HG03521 (cell line): ENCODE results near the gene AAK1.
"Not testable (repeated sequence)": the region's sequence is repeated elsewhere in the genome, so short reads cannot be mapped to it uniquely, and the experiment has no call there.

Experiments used
- ATAC-seq: cut with Tn5 transposase; IDR thresholded peaks from one replicate; pipeline ENCODE4 v1.9.1; 2021; ENCODE audit warnings: mild to moderate bottlenecking, moderate library complexity; ENCODE audit not compliant: unreplicated experiment

The AAK1 gene

DNA sequence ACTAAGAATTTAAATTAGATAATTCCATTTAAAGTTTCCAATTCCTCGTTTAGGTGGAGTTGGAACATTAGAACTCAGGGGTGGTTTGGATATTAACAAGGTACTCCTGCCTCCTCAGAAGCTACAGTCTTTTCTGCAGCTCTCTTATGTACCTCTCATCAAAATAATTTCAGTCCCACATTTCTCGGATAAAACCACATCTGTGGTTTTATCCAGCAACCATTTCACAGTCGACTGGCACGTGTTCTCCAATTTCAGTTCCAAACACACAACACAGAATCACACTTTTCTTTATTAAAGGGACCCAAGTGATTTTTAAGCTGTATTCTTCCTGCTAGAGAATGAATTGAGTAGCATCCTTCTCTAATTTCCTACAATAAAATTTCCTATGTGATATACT, 183.6 kb downstream of the AAK1 start:
- ATAC-seq: no peak

DNA sequence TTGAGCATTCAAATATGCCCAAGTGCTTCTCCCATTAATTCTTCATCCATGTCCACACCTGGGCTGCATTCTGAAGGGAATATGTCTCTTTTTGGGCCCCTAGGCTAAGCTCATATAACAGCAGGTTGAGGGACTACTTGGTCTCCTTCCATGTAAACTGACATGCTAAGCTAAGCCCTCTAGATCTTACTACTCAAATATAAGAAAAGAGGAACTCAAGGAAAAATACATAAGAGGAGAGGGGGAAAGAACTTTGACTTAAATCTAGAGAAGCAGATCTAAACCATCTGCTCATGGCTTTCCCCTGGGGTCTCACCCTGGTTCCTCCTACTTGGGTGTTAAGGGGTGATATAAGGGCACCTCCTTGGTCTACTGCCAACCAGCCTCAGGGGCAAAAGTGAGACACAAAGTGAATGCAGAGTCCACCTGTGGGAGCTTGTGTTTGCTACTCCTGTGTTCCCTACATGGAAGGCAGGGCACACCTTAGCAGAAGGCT, 186.5 kb downstream of the AAK1 start:
- no peak for ATAC-seq

DNA sequence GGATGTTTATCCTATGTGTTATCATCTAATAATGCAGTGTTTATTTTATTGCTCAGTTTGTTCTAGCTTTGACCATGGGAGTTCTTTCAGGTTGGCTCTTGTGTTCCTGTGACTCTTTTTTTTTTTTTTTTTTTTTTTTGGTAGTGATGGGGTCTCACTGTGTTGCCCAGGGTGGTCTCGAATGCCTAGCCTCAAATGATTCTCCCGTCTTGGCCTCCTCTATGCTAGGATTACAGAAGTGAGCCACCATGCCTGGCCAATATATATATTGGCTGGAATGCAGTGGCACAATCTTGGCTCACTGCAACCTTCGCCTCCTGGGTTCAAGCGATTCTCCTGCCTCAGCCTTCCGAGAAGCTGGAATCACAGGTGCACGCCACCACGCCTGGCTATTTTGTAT, 187.4 kb downstream of the AAK1 start:
- ATAC-seq: no peak

DNA sequence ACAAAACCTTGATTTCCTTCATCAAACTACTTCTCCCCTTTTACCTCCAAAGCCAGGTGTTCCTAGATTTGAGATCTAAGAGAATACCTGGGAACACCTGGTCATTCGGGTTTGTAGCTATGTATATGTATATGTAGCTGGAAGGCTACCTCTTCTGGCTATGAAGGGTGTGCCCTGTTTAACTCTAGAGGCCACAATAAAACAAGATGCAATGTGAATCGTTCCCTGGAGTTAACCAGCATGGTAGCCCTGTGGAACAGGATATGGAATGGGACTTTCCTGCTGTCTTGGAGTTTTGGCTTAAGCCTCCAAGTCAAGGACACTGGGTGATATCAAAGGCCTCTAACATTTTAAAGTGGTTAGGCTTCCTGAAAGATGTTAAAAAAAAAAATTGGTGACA, 188.6 kb downstream of the AAK1 start:
- ATAC-seq: no peak

DNA sequence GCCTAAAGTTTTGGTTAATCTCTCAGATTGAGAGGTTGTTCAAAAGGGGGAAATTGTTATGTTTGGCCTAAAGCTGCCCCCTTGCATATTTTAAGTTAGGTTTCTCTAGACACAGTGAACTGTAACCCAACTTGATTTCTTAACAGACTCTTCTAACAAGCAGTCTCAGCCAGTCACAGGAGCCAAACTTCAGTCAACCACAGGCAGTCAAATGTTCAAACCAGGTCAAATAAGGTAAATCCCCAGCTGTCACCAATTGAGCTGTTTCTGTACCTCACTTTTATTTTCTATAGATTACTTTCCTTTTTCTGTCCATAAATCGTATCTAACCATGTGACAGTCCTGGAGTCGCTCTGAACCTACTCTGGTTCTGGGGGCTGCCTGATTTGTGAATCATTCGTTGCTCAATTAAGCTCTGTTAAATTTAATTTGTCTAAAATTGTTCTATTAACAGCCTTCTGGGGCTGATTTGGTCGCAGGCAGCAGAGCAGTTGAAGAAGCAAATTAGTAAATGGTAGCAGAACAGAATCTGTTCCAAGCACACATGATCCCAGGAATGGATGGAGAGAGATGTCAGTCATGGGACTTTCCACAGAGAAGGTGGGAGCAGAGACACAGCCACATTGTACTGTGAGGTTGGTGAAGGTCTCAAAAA, 189.9 kb downstream of the AAK1 start:
- ATAC-seq: peak; percentile 83

DNA sequence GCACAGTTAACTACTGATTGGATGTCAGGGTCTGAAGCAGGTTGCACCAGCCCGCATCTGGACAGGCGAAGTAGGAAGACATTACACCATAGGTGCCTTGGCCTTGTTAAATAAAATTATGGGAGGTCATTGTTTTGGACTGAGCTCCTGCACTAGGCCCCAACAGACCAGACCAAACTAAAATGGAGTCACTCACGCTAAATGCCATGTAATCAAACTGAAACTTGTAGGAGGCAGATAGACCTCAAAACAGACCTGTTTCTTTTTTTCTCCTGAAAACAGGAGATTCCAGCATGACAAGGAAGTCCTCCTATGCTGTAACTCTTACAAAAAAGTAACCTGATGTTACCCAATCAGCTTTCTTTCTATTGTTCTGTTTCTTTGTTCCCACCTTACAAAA, 190.9 kb downstream of the AAK1 start:
- no peak for ATAC-seq

DNA sequence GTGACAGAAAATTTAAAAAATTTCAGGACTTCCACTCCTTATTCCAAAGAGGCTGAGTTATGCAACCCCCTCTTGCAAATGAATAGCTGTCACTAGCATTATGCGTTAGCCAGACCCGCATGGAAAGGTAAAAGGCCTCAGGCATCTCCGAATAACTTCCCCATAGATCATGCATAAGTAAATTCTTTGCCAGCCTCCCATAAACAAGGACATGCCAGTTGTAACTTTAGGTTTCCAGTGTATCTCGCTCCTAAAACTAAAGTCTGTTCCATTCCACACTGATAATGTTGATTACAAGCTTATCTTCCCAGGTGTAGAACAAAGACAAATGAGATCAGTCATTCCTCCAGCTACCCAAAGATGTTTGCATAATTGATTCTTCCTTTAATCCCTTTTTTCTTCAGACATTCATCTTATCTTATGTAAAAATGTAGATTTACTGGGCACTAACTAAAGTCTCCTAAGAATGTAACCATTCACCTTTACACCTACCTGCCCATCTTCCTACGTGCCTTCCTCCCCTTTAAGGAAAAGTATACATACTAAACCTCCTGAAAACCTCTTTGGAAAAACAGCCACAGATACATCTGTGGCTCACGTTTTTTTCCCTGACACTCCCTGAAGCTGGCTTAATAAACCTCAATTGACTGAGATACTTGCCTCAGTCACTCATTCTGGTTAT, 192.7 kb downstream of the AAK1 start:
- ATAC-seq: no peak

DNA sequence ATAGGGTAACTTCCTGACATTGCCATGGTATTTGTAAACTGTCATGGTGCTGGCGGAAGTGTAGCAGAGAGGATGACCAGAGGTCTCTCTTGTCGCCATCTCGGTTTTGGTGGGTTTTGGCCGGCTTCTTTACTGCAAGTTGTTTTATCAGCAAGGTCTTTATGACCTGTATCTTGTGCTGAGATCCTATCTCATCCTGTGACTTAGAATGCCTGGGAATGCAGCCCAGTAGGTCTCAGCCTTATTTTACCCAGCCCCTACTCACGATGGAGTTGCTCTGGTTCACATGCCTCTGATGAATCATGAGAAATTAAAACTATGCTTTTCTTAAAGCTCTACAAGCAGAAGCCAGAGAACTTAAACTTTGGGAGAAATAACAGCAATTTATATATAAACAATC, 193.6 kb downstream of the AAK1 start:
- no peak for ATAC-seq

DNA sequence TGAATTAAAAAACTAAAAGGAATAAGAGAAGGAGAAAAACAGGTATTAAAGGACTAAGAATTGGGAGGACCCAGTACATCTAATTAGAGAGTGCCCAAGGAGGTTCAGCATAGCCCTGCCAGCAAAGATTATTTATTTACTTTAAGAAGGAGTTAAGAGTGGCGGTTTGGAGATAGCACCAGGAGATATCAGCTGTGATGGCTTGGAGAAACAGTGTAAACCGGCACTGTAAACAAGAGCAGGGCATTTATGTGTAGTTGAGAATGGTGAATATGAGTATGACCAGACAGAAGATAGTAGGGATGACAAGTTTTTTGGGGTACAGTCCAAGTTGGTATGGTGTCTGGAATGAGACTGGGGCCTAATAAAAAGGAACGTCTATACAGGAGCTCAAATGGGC, 199.9 kb downstream of the AAK1 start:
- not testable (repeated sequence) for ATAC-seq

DNA sequence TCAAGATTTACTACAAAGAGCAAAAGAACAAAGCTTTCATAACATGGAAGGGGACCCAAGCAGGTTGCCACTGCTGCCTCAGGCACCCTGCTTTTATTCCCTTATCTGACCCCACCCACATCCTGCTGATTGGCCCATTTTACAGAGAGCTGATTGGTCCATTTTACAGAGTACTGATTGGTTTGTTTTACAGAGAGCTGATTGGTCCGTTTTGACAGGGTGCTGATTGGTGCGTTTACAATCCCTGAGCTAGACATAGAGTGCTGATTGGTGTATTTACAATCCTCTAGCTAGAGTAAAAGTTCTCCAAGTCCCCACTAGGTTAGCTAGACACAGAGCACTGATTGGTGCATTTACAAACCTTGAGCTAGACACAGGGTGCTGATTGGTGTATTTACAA, 204.0 kb downstream of the AAK1 start:
- not testable (repeated sequence) for ATAC-seq

DNA sequence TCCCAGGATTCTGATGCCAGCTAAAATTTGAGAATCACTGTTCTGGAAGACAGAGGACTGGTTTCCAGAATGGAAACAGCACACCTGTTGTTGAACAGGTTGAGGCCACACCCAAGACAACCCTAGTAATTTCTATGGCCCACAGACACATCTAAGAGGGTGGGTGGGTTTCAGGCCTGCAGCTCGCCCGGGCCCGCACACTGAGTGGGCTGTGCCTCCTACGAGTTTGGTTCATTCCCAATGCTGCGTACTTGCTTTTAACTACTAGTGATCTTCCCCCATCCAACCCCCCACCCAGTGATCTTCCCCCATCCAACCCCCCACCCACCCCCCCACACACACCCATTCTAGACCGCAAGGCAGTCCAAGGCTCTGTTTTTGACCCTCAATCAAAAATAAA, 205.0 kb downstream of the AAK1 start:
- no peak for ATAC-seq

DNA sequence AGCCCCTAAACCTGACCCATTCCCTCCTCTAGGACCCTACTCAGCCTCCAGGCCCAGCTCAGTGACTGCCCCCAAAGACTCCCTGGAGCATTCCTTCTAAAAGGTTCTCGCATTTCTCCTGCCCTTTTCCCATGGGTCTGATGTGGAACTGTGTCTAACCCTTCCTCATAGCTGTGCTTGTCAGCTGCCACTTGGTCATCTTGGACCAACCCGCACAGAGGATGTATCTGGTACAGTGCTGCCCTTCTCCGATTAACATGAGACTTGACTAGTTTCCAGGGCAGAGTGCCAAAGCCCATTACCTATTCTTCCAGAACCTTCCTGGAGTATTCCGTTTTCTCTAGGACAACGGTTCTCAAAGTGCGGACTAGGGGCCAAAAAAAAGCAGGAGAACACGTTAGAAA, 205.8 kb downstream of the AAK1 start:
- ATAC-seq: no peak

DNA sequence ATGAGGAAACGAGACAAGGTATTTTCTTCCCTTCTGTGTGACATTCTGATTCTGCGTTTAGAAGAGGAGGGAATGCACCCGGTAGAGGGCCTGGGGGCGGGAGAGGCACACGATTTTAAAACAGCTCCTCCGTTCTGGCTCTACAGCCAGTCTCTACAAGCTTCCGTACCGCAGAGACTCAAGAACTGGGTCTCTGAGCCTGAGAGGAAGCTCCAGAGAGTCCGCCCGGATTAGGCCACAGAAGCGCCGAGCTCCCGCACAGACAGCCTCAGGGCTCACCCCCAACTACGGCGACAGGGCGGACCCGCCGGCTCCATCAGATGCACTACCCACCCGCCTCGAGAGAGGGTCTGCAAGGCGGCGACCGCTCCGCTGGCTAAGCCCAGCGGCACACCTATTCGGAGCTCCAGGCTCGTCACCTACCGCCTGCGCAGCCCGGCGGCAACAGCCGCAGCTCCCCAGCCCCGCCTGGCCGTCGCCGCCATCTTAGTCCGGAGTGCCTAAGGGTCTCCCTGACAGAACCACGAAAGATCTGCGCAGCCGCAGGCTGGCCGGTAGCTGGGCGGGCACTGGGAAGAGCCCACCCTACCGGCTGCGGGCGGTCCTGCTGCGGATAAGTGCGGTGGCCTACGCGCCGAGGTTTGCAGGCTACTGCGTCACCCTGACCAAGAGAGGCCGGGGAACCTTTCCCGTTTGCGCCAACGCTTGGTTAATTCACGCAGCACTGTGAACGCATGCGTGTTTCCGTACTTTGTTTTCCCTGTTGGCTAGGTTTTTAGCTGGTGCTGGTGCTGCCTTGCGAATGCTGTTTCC, 206.4 kb downstream of the AAK1 start, which contains the start of gene NFU1:
NFU1 (minus strand) TSS at position 498 of the 813 bp plus-strand sequence; CDS start at position 485, 13 bp downstream.
- ATAC-seq: peak; percentile 96

DNA sequence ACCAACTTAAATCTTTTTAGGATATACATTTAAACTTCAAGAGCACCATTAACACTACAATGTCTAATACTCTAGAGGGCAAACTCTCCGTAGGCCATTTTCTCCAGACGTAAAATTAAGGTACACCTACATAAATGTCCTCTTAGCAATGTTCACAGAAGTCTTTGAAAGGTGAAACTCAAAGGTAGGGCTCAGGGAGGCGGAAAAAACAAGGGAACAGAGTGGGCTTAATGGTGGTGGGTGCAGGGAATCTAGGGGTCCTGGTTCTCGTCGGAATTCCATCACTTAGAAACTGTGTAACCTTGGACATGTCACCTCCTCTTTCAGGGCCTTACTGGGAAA, 207.0 kb downstream of the AAK1 start:
- no peak for ATAC-seq

DNA sequence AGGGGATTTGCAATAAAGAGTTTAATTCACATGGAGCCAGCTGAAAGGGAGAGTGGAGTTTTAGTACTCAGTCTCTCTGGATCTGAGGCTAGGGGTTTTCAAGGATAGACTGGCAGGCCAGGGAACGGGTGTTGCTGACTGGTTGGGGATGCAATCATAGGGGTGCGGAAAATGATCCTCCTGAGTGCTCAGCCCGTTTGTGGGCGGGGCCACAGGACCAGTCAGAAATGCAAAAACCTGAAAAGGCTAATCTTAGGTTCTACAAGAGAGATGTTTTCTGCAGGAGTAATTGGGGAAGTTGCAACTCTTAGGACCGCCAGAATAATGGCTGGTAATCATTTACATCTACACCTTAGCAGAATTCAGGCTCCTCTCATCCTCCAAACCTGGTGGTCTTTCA, 208.8 kb downstream of the AAK1 start:
- no peak for ATAC-seq

DNA sequence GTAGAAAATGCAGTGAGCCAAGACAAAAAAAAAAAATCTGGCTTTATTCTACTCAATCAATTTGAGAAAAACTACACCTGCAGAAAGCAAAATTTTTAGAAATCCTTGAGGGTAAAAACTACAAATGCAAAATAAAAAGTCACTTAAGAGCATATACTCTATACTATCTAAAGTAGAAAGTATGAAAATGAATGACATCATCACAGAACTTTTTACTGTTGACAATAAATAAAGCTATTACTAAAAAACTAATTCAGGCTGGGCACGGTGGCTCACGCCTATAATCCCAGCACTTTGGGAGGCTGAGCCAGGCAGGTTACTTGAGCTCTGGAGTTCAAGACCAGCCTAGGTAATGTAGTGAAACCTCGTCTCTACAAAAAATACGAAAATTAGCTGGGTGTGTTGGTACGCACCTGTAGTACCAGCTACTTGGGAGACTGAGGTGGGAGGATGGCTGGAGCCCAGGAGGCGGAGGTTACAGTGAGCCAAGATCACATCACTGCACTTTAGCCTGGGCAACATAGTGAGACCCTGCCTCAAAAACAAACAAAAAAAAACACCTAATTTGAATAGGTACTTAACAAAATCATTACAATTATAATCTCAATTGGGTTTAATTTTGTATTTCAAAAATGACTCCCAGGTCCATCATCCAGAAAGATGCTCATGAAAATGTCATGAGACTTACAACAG, 213.9 kb downstream of the AAK1 start:
- no peak for ATAC-seq

DNA sequence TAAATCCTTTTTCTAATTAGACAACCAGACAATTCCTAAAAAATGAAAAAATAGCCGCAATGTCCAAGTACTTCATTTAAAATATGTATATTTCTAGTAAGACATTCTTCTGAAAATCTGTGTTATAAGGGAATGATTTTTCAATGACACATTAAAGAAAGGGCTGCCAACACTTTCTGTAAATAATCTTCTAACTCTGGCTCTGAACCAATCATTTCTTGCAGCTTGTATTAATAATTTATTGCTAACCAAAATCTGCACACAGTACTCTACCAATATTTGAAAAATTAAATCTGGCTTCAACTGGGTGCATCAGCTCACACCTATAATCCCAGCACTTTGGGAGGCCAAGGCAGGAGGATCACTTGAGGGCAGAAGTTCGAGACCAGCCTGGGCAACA, 214.6 kb downstream of the AAK1 start:
- ATAC-seq: no peak

DNA sequence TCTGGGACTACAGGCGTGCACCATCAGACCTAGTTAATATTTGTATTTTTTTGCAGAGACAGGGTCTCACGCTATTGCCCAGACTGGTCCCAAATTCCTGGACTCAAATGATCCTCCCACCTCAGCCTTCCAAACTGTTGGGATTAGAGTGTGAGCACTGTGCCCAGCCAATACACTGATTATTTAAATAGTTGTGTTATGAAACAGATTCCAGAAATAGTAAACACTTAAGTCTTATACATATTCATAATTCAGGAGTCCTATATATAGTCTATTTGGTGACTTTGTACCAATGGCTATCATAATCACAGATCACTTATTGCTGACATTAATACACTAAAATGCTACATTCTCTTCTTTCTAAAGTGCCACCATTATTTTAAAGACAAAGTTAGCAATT, 219.1 kb downstream of the AAK1 start:
- ATAC-seq: no peak

DNA sequence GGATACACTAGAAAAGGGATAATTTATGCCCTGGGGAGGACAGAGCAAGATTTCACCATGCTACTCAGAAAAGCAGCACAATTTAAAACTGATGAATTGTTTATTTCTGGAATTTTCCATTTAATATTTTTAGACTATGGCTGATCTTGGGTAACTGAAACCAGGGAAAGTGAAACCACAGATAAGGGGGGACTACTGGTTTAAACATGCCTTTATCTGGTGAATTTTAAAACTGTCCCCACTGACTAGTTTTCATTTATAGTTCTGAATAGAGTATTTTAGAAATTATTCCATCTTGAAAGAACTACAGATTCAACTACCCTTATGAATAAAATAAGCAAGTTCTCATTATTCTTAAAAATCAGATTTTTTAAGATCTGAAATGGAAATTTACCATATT, 221.3 kb downstream of the AAK1 start:
- no peak for ATAC-seq

DNA sequence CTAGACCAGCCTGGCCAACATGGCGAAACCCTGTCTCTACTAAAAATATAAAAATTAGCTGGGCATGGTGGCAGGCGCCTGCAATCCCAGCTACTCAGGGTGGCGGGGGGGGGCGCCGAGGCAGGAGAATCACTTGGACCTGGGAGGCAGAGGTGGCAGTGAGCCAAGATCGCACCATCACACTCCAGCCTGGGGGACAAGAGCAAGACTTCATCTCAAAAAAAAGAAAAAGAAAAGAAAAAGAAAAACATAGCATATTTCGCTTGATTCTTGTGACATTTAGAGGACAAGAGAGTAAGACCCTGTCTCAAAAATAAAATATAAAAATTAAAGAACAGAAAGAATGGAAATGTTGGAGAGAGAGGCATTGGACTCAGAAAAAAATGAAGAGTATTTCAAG, 224.4 kb downstream of the AAK1 start:
- ATAC-seq: not testable (repeated sequence)

DNA sequence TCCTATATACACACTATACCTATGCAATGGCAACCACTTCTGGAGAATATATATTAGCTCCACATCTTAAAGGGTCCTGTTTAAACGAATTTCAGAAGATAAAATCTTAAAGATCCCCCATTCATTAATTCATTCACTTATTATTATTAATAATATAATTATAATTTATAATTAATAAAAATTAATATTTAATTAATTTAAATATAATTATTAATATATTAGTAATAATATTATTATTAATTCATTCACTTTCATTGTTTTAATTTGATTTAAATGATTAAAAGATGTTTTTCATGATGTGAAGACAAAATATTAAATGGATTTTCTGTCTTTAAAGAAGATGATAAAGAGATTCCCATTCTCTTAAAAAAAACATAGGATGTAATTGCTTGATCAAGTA, 227.4 kb downstream of the AAK1 start:
- no peak for ATAC-seq
